GM19099 (cell line): ENCODE measurements around the gene TMEM255B.

Experiments used
- POLR2A ChIP-seq: IDR thresholded peaks from 3 replicates; pipeline ENCODE4 v1.6.1; 2011; ENCODE audit warnings: low read depth; ENCODE audit not compliant: insufficient read length; ENCODE audit errors: extremely low read depth

The TMEM255B gene

GRCh38 chr13:113758651-113759524 lies at the start of gene TMEM255B:
Gene TMEM255B (plus strand): TSS chr13:113759226. CDS start chr13:113759270, 44 bp downstream.
- no peak for TF ChIP-seq POLR2A

- no peak for TF ChIP-seq POLR2A
These were observed 36.1 kb upstream of the TMEM255B start for GRCh38 chr13:113722921-113723320.

GRCh38 chr13:113723410-113724015 lies 35.5 kb upstream of the TMEM255B start:
- no peak for TF ChIP-seq POLR2A

- no peak for TF ChIP-seq POLR2A
These were observed 34.8 kb upstream of the TMEM255B start for GRCh38 chr13:113724016-113724758.

- TF ChIP-seq POLR2A = no peak
These were observed 34.2 kb upstream of the TMEM255B start for GRCh38 chr13:113724780-113725315.

GRCh38 chr13:113726961-113727411 lies 32.0 kb upstream of the TMEM255B start:
- no peak for TF ChIP-seq POLR2A

- no peak for TF ChIP-seq POLR2A
These were observed 30.4 kb upstream of the TMEM255B start for GRCh38 chr13:113728571-113729054.

GRCh38 chr13:113729187-113730019 lies 29.6 kb upstream of the TMEM255B start:
- no peak for TF ChIP-seq POLR2A

GRCh38 chr13:113730258-113730691 lies 28.8 kb upstream of the TMEM255B start:
- TF ChIP-seq POLR2A = no peak

GRCh38 chr13:113730831-113731191 lies 28.2 kb upstream of the TMEM255B start:
- no peak for TF ChIP-seq POLR2A

GRCh38 chr13:113731192-113732175 lies 27.5 kb upstream of the TMEM255B start:
- TF ChIP-seq POLR2A = no peak

- no peak for TF ChIP-seq POLR2A
These were observed 26.7 kb upstream of the TMEM255B start for GRCh38 chr13:113732176-113732960.
